Effector CD4-positive, alpha-beta T cell (primary cell): Measurements from ENCODE around the gene SMOC1.

ENCODE experiments used
- DNase-seq: peaks from one replicate; pipeline ENCODE4 v3.0.0-alpha.2; 2020

SMOC1 gene

GRCh38 chr14:69986336-69986735 is 107.1 kb downstream of the SMOC1 start:
- no peak for DNase-seq

- DNase-seq = no peak
Measured at GRCh38 chr14:69987406-69988121, 108.3 kb downstream of the SMOC1 start.

GRCh38 chr14:69988979-69989378 is 109.8 kb downstream of the SMOC1 start:
- DNase-seq = no peak

GRCh38 chr14:69989622-69990021 is 110.4 kb downstream of the SMOC1 start:
- no peak for DNase-seq

GRCh38 chr14:69990323-69990722 is 111.1 kb downstream of the SMOC1 start:
- no peak for DNase-seq

GRCh38 chr14:69991422-69991821 is 112.2 kb downstream of the SMOC1 start:
- no peak for DNase-seq

GRCh38 chr14:69992564-69992963 is 113.3 kb downstream of the SMOC1 start:
- no peak for DNase-seq

GRCh38 chr14:69993326-69993725 is 114.1 kb downstream of the SMOC1 start:
- no peak for DNase-seq

GRCh38 chr14:69994002-69994401 is 114.8 kb downstream of the SMOC1 start:
- no peak for DNase-seq

- no peak for DNase-seq
Measured at GRCh38 chr14:69996216-69996615, 117.0 kb downstream of the SMOC1 start.

- no peak for DNase-seq
Measured at GRCh38 chr14:69997849-69998248, 118.6 kb downstream of the SMOC1 start.

- no peak for DNase-seq
Measured at GRCh38 chr14:69999261-69999674, 120.1 kb downstream of the SMOC1 start.

- no peak for DNase-seq
Measured at GRCh38 chr14:70000601-70001000, 121.4 kb downstream of the SMOC1 start.

GRCh38 chr14:70002589-70003346 is 123.6 kb downstream of the SMOC1 start:
- no peak for DNase-seq

GRCh38 chr14:70004791-70005190 is 125.6 kb downstream of the SMOC1 start:
- DNase-seq = no peak

- DNase-seq = no peak
Measured at GRCh38 chr14:70005281-70005805, 126.1 kb downstream of the SMOC1 start.

- DNase-seq = no peak
Measured at GRCh38 chr14:70006699-70007098, 127.5 kb downstream of the SMOC1 start.

GRCh38 chr14:70008284-70009262 is 129.4 kb downstream of the SMOC1 start:
- no peak for DNase-seq

GRCh38 chr14:70009961-70010360 is 130.7 kb downstream of the SMOC1 start:
- no peak for DNase-seq

GRCh38 chr14:70011098-70011497 is 131.9 kb downstream of the SMOC1 start:
- DNase-seq = no peak

- DNase-seq = no peak
Measured at GRCh38 chr14:70011708-70012107, 132.5 kb downstream of the SMOC1 start.

GRCh38 chr14:70013271-70013873 is 134.2 kb downstream of the SMOC1 start:
- DNase-seq = no peak
